A172 (cell line): ENCODE measurements around the gene GPRC5D. TPM values are rescaled to one million over a fixed set of nuclear protein-coding genes. Genes with fewer than 3 reads are reported as not detected.

Experiments used
- DNase-seq: peaks from one replicate; pipeline ENCODE4 v3.0.0-alpha.2; 2015; ENCODE audit warnings: low spot score
- total RNA-seq: library from RNA; depleted of rRNA; stranded (reverse); fragments of >200 nt; shearing (Covaris generic); gene quantifications from 2 replicates; pipeline ENCODE4 v1.2.3, GENCODE V29; 2014

The GPRC5D gene
- total RNA-seq, 1 experiment from 2014 or later = not detected

GRCh38 chr12:12936983-12937491 is 14.9 kb downstream of the GPRC5D start:
- DNase-seq = no peak

GRCh38 chr12:12934556-12934955 is 17.4 kb downstream of the GPRC5D start:
- peak; percentile 48 for DNase-seq

GRCh38 chr12:12933742-12934141 is 18.2 kb downstream of the GPRC5D start:
- no peak for DNase-seq

- no peak for DNase-seq
Measured at GRCh38 chr12:12930633-12931219, 21.2 kb downstream of the GPRC5D start.

GRCh38 chr12:12929696-12930095 is 22.3 kb downstream of the GPRC5D start:
- no peak for DNase-seq

GRCh38 chr12:12927211-12928079 is 24.5 kb downstream of the GPRC5D start:
- DNase-seq = no peak

- DNase-seq = peak; percentile 46
Measured at GRCh38 chr12:12926571-12927071, 25.3 kb downstream of the GPRC5D start.

- DNase-seq = no peak
Measured at GRCh38 chr12:12925388-12925787, 26.6 kb downstream of the GPRC5D start.

- DNase-seq = no peak
Measured at GRCh38 chr12:12924169-12924568, 27.8 kb downstream of the GPRC5D start.

GRCh38 chr12:12922978-12923377 is 29.0 kb downstream of the GPRC5D start:
- DNase-seq = no peak

- peak; percentile 82 for DNase-seq
Measured at GRCh38 chr12:12922191-12922616, 29.8 kb downstream of the GPRC5D start.

- no peak for DNase-seq
Measured at GRCh38 chr12:12919666-12920435, 32.1 kb downstream of the GPRC5D start.

- no peak for DNase-seq
Measured at GRCh38 chr12:12918781-12919389, 33.1 kb downstream of the GPRC5D start.

GRCh38 chr12:12917517-12917916 is 34.5 kb downstream of the GPRC5D start:
- DNase-seq = no peak

GRCh38 chr12:12916135-12916944 is 35.6 kb downstream of the GPRC5D start:
- peak; percentile 57 for DNase-seq

GRCh38 chr12:12915656-12916055 is 36.3 kb downstream of the GPRC5D start:
- DNase-seq = no peak

- no peak for DNase-seq
Measured at GRCh38 chr12:12912711-12913110, 39.3 kb downstream of the GPRC5D start.

- DNase-seq = no peak
Measured at GRCh38 chr12:12909995-12910420, 42.0 kb downstream of the GPRC5D start.

- DNase-seq = no peak
Measured at GRCh38 chr12:12909228-12909994, 42.6 kb downstream of the GPRC5D start.

- no peak for DNase-seq
Measured at GRCh38 chr12:12908711-12909110, 43.3 kb downstream of the GPRC5D start.
